Measurements from ENCODE around the gene CHL1.

GRCh38 chr3:166071-166470 lies 30.5 kb upstream of the CHL1 start:
- no peak for TF ChIP-seq CTCF (conservative IDR thresholded peaks at IDR 0.05; ENCODE audit: low read depth, low read length)
- TF ChIP-seq EZH2 (IDR thresholded peaks at IDR 0.05; ENCODE audit: borderline replicate concordance, low read depth, low read length, poor library complexity, severe bottlenecking): no peak
